Daoy (cell line): Measurements from ENCODE around the gene KRTAP10-2. TPM values are rescaled to one million over a fixed set of nuclear protein-coding genes. Genes with fewer than 3 reads are reported as not detected.

ENCODE experiments used
- total RNA-seq: library from RNA; depleted of rRNA; stranded (reverse); fragments of >200 nt; shearing (Covaris generic); gene quantifications from 2 replicates; pipeline ENCODE4 v1.2.3, GENCODE V29; 2014; rRNA removed

KRTAP10-2 gene
- total RNA-seq, 1 experiment from 2014 or later = not detected

Other genes starting within 250 kb of the KRTAP10-2 start
- 23.5 and 60.9 TPM in 2 replicates for gene CFAP410, start 212.1 kb downstream of the KRTAP10-2 start, total RNA-seq
- gene TRPM2, start 197.9 kb downstream of the KRTAP10-2 start, total RNA-seq = 4.4 and 9.1 TPM in 2 replicates
- 0.06 and 0.17 TPM in 2 replicates for gene LRRC3, start 96.0 kb downstream of the KRTAP10-2 start, total RNA-seq
- gene KRTAP10-1, start 11.3 kb downstream of the KRTAP10-2 start, total RNA-seq = not detected in 2 replicates
- gene KRTAP10-3, start 7.3 kb upstream of the KRTAP10-2 start, total RNA-seq = not detected in 2 replicates
- not detected in 2 replicates for gene KRTAP10-4, start 22.2 kb upstream of the KRTAP10-2 start, total RNA-seq
- gene KRTAP10-5, start 29.1 kb upstream of the KRTAP10-2 start, total RNA-seq = not detected in 2 replicates
- not detected in 2 replicates for gene KRTAP10-6, start 41.0 kb upstream of the KRTAP10-2 start, total RNA-seq
- not detected in 2 replicates for gene KRTAP10-7, start 49.1 kb upstream of the KRTAP10-2 start, total RNA-seq
- gene KRTAP10-8, start 60.6 kb upstream of the KRTAP10-2 start, total RNA-seq = not detected in 2 replicates
- gene KRTAP10-9, start 75.6 kb upstream of the KRTAP10-2 start, total RNA-seq = not detected in 2 replicates
- gene KRTAP10-10, start 85.9 kb upstream of the KRTAP10-2 start, total RNA-seq = not detected in 2 replicates
- gene KRTAP10-11, start 94.9 kb upstream of the KRTAP10-2 start, total RNA-seq = not detected in 2 replicates
- not detected in 2 replicates for gene KRTAP12-4, start 103.2 kb upstream of the KRTAP10-2 start, total RNA-seq
- not detected in 2 replicates for gene KRTAP12-3, start 106.4 kb upstream of the KRTAP10-2 start, total RNA-seq
- gene KRTAP12-2, start 115.4 kb upstream of the KRTAP10-2 start, total RNA-seq = not detected in 2 replicates
- not detected in 2 replicates for gene KRTAP12-1, start 130.7 kb upstream of the KRTAP10-2 start, total RNA-seq
- gene KRTAP10-12, start 145.7 kb upstream of the KRTAP10-2 start, total RNA-seq = not detected in 2 replicates
- not detected in 2 replicates for gene TSPEAR, start 160.1 kb upstream of the KRTAP10-2 start, total RNA-seq